Left cardiac atrium (tissue), 4 donors: ENCODE measurements around the gene LRP5. TPM values are rescaled to one million over a fixed set of nuclear protein-coding genes. Genes with fewer than 3 reads are reported as not detected.

Experiments
- ATAC-seq, 2 donors: fragments of 200-7000 bp; cut with Tn5 transposase; one replicate each; pipeline ENCODE4 v1.9.1; 2020; ENCODE audit warnings: mild to moderate bottlenecking in 2 of 2, moderate library complexity in 2 of 2
- DNase-seq: peaks from one replicate; pipeline ENCODE4 v3.0.0-alpha.2; 2020
- intact Hi-C, 2 donors: fragments of 100-400 bp; cut with DNase I; formaldehyde crosslinking; loops; one replicate each; pipeline versions ENCODE4 v1.14.1 to v1.15.1; 2022 to 2023
- total RNA-seq, 2 donors: library from RNA; stranded (reverse); fragmentation: NEBNext Ultra II Directional; extraction: Animal tissue kit (Norgen Biotek cat#: 25700); gene quantifications; one replicate each; pipeline ENCODE4 v1.2.1, GENCODE V29; 2021
- donor health status: DM: no; HTN: yes; CAD: no.
- donor health status: DM: no; HTN: yes; CAD: no; lungs with severe emphysema.
- donor health status: DM: yes; HTN: yes; CAD: no.
- donor health status: Dilated cardiomyopathy.

Gene LRP5
- total RNA-seq, 2 donors from 2014 or later = 53.4 to 60.3 TPM

- no peak for DNase-seq
- intact Hi-C loops = no loop called here
Measured at GRCh38 chr11:68300076-68300830, 12.1 kb upstream of the LRP5 start.

GRCh38 chr11:68302256-68302655 lies 10.1 kb upstream of the LRP5 start:
- ATAC-seq = no peak
- intact Hi-C loops = no loop called here
- DNase-seq = no peak

More at GRCh38 chr11:68300076-68300830, 12.1 kb upstream of the LRP5 start:
- no peak for ATAC-seq

GRCh38 chr11:68302670-68303069 lies 9.7 kb upstream of the LRP5 start:
- no peak for ATAC-seq
- no peak for DNase-seq
- intact Hi-C loops = no loop called here

GRCh38 chr11:68303083-68303482 lies 9.3 kb upstream of the LRP5 start:
- ATAC-seq = peak in 1 of 2 donors; percentile 16
- intact Hi-C loops = no loop called here
- DNase-seq = no peak

GRCh38 chr11:68303982-68304780 lies 8.2 kb upstream of the LRP5 start:
- DNase-seq (no peak), ATAC-seq (no peak)
- intact Hi-C loops = no loop called here

- ATAC-seq (no peak), DNase-seq (no peak)
- intact Hi-C loops = no loop called here
Measured at GRCh38 chr11:68306636-68307035, 5.8 kb upstream of the LRP5 start.

GRCh38 chr11:68308068-68308467 lies 4.3 kb upstream of the LRP5 start:
- ATAC-seq = peak; percentile 25 to 41
- intact Hi-C loops = no loop called here
- DNase-seq = no peak

- intact Hi-C loops = loop anchor here in 1 of 2 donors (5.0 kb wide), 1 partner anchor 73 kb away; no protein-coding TSS in a partner anchor
- DNase-seq = no peak
- ATAC-seq = no peak
Measured at GRCh38 chr11:68309621-68310185, 2.7 kb upstream of the LRP5 start.

- DNase-seq = no peak
- ATAC-seq = no peak
- intact Hi-C loops = loop anchor here in 1 of 2 donors (5.0 kb wide), 1 partner anchor 71 kb away; no protein-coding TSS in a partner anchor
Measured at GRCh38 chr11:68311160-68312116, 953 bp upstream of the LRP5 start.

GRCh38 chr11:68312780-68313573 lies 586 bp downstream of the LRP5 start:
- intact Hi-C loops = loop anchor here in 1 of 2 donors (5.0 kb wide), 1 partner anchor 69 kb away; no protein-coding TSS in a partner anchor
- ATAC-seq (peak; percentile 3 to 6), DNase-seq (no peak)

- intact Hi-C loops = loop anchor here (2.0 to 5.0 kb wide), 2 partner anchors 59 to 69 kb away; no protein-coding TSS in a partner anchor
- ATAC-seq (peak; percentile 3 to 6), DNase-seq (no peak)
Measured at GRCh38 chr11:68313574-68314202, 1.3 kb downstream of the LRP5 start.

- DNase-seq (no peak), ATAC-seq (peak; percentile 20 to 26)
- intact Hi-C loops = loop anchor here (2.0 to 5.0 kb wide), 2 partner anchors 58 to 68 kb away; no protein-coding TSS in a partner anchor
Measured at GRCh38 chr11:68314203-68315170, 2.1 kb downstream of the LRP5 start.

GRCh38 chr11:68315171-68315920 lies 3.0 kb downstream of the LRP5 start:
- no peak for DNase-seq
- peak; percentile 23 to 25 for ATAC-seq
- intact Hi-C loops = loop anchor here in 1 of 2 donors (2.0 kb wide), 1 partner anchor 57 kb away; no protein-coding TSS in a partner anchor

GRCh38 chr11:68317147-68317785 lies 4.9 kb downstream of the LRP5 start:
- intact Hi-C loops = no loop called here
- DNase-seq (no peak), ATAC-seq (no peak)
